NCI-H2107 (cell line): ENCODE measurements around the gene CCM2.
"Not testable (repeated sequence)": the region's sequence is repeated elsewhere in the genome, so short reads cannot be mapped to it uniquely, and the experiment has no call there.

Experiments used
- DNase-seq: peaks from one replicate; lab custom pipeline; 2025; lab: John Stamatoyannopoulos, UW

The CCM2 gene

DNA sequence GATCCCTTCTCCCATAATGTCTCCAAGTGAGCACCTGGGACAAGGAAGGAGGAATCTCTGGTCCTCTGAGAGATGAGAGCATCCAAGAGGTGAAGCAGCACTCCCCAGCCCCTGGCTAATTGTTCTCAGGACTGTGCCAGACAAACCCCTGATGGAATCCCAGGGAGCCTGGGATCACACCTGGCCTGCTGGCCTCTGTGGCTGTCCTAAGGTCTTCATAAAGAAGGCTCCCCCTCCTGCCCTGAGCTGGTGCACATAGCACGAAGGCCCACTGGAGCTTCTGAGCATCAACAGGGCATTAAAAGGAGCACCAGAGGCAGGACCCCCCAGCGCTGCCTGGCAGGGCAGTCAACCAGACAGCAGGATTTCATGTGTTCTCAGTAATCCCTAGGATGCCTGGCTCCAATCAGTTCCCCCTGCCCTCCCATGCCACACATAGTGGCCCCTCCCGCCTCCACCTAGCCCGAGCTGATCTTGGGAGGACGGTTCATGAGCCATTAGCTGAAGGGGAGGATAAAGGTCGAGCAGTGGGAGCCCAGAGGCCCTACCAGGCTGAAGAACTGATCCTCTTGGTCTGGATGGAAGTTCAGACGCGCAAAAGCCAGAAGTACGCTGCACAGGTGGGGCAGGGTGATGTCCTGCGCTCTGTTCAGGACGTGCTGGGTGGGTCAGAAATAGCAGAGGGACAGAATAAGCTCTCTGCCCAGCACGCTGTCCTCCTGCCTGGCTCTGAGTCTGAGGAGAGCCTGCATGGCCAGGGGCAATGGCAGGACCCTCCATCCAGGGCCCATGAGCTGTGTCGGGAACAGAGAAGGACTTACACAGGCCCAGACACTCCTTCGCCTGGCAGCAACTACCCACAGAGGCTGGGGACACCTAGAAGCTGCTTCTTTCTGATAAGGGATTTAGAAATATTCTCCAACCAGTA lies 103.0 kb downstream of the CCM2 start:
- DNase-seq, result no peak

GRCh38 chr7:45103958-45104843 lies 104.2 kb downstream of the CCM2 start:
- no peak for DNase-seq

DNA sequence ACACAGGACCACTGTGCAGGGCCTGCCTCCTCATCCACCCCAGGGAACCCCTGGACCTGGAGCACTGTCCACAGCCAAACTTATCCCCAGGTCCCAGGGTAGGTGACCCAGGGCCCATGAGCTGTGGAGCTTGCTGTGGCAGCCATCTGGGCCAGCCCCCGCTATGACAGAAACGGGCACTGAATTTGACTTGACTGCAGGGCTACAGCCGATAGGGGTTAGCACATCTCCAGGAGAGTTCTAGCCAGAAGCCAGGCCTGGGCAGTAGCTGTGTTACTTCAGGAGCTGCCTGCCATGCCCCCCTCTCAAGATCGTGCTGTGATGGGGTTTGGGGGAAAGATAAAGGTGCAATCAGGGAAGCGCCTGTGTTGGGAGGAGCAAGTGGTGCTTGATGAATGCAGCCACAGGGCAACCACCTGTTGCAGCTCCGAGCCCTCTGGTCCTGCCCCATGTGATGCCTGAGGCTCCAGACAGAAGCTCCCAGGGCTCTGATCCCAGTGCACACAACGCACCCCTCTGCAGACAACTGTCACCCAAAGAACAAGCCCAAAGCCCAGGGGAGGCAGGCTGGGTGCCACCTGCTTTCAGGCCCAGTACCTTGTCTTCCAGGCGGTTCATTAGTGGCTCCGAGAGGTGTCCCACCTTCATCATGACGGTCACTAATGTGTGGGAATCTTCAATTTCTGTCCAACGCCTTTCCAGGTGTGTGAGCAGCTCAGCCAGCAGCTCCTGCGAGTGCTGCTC lies 105.0 kb downstream of the CCM2 start:
- DNase-seq, result no peak

- no peak for DNase-seq
Observed at GRCh38 chr7:45105588-45106188, 105.7 kb downstream of the CCM2 start.

DNA sequence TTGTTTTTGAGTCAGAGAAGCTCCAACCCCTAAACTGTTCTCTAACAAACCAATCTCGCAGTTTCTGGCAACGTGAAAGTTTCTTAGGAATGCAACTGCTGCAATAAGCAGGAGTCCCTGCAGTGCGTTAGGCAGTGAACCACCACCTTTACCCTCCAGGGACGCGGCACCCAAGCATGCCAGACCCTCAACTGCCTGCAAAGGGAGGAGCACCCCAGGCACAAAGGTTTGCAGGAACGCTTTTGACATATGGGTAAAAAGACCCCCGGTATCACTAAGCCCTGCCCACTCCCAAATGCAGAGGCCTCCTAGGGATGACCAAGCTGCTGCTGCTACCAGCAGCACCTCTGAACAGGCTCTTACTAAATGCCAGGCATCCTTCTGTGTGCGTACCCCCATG lies 106.8 kb downstream of the CCM2 start:
- no peak for DNase-seq

- no peak for DNase-seq
Observed at GRCh38 chr7:45107356-45107755, 107.4 kb downstream of the CCM2 start.

GRCh38 chr7:45108863-45109262 lies 108.9 kb downstream of the CCM2 start:
- no peak for DNase-seq

- DNase-seq, result peak; percentile 95
Observed at GRCh38 chr7:45111298-45112223, 111.6 kb downstream of the CCM2 start, which contains the start of gene TBRG4. TBRG4 (minus strand) TSS chr7:45111697; CDS start chr7:45109237, 2,460 bp downstream.

DNA sequence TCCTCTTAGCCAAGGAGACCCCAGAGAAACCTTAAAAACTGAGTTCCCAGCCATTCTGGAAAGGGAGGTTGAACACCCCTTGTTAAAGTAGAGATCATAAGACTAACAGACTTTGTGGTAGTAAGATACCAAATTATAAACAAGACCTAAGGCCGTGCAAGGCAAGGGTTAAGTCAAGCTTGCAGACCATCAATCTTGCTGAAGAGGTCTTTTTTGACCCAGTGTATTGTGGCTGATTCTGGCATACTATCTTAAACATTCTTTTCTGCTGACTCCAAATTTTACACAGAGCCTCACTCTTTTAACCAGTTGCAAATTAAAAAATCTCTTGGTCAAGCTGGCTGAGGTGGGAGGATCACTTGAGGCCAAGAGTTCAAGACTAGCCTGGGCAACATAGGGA lies 112.6 kb downstream of the CCM2 start:
- DNase-seq, result no peak

DNA sequence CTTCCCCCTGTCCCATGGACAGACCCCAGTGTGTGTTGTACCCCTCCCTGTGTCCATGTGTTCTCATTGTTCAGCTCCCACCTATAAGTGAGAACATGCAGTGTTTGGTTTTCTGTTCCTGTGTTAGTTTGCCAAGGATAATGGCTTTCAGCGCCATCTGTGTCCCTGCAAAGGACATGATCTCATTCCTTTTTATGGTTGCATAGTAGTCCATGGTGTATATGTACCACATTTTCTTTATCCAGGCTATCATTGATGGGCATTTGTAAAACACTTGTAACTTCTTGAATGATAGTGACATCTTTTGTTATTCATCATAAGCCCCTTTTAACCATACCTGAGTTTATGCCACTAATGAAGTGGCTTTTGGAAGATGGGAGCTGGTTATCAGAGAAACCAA lies 114.3 kb downstream of the CCM2 start:
- not testable (repeated sequence) for DNase-seq

DNA sequence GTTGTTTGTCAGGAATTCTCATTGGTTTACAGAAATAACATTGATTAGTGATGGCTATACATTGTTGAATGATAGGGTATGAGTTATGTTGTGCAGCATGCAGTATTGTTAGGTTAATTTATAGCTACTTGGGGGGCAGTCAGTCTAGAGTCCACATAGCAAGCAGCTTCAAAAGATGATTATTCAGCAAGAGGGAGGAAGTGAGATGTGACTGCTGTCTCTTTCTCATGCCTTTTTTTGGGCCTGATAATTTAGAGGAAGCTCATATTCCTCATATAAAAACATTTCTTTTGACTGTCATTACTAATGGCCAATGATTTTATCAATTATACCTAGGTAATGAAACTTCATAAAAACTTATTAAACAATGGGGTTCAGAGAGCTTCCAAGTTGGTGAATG lies 114.9 kb downstream of the CCM2 start:
- DNase-seq, result no peak

GRCh38 chr7:45116048-45116447 lies 116.0 kb downstream of the CCM2 start:
- DNase-seq, result no peak

DNA sequence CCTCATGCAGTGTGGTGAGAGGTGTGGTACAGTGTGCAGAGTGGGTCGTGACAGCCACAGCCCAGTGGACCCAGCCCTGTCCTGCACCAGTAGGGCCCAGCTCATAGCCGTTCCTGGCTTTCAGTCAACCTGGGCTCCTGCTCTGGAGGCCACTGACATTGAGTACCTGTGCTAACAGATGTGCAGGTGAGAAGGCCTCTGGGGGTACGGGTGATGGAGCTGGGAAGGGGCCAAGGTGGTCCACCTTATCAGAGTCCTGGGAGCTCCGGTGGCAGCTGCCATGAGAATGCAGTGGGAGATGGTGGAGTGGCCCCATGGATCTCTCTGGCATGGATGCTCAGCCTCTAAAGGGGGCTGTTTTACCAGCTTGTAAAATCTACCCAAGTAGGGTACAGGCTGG lies 117.6 kb downstream of the CCM2 start:
- no peak for DNase-seq

DNA sequence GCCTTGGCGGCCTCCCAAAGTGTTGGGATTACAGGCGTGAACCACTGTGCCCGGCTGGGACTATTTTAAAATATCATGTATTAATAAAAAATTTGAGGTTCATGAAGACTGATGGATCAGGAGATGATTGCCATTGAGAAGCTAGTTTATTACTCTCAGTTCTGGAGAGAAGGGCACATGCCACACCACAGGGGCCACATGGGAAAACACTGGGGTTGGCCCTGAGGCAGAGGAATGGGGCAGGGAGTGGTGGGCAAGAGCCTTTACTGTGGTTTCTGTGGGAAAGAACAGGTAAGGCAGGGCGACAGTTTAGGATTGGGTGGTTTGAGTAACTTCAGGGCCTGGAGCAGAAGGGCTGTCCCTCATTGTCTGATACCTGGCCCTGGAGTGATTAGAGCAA lies 118.3 kb downstream of the CCM2 start:
- DNase-seq, result no peak

DNA sequence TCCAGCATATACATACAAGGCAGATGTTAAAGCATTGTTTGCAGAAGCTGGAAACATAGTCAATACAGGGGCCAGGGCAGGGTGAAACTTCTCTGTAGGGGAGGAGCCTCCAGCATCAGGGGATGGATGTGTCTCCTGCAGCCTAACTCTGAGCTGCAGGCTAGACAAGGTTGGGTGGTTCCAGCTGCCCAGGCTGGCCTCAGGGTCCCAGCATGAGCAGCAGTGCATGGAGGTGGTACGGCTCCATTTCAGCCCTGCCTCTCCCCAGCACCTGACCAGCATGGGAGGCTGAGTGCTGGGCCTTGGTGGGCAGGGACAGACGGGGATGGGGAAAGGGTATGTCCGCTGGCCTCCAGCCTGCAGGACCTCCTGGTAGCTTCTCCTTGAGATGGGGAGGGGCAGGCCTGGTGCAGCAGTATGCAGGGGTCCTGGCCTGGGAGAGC lies 118.9 kb downstream of the CCM2 start:
- no peak for DNase-seq

DNA sequence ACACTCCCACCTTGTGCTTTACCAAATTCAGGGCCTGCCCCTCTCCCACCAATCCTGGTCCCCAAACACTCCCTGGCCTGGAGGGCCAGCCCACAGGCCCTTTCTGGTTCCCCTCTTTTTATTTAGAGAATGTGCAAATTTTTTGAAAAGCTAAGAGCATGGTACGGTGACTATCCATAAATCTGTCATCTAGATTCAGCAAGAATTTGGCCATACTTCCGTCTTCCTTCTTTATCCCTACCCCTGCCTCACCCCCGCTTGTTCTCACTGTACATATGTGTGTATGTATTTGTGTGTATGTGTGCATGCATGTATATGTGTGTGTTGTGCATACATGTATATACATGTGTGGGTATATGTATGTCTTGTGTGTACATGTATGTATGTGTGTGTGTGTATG lies 119.5 kb downstream of the CCM2 start:
- no peak for DNase-seq

DNA sequence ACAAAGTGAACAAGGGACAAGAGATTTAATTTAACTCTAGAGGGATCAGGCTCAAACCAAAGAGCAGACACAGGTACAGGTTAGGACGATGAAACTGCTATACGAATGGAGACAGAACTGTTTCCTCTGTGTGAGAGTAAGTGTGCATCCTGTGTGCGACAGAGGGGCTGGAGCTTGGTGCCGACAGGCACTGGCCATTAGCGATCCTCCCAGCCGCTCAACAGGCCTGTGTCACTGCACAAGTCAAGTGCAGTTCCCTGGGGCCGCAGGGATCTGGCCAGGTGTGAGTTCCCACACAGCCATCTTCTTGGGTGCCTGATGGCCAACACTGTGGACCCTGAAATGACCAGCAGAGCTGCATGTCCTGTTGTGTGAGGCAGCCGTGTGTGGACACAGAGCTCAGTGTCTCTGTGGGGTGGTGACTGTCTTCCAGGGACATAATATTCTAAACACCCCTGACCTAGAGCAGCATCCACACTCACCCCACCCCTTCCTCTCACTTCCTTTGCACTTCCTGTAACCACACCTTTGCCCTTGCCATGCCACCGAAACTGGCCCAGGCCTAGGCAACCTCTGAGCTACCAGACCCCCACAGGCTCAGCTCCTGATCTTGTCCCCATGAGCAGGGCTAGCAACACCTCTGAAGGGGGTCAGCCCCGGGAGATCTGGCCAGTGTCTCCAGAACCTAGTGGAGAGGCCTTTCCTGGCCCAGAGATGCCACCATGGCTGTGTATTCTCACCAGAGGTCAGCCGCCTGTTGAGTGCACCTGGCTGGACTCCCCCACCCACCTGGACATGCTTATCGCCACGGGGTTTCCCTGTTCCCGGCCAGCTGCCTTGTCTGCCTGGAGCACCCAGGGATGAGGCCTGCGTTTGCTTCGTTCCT lies 123.2 kb downstream of the CCM2 start:
- no peak for DNase-seq

- DNase-seq, result no peak
Observed at GRCh38 chr7:45123913-45124710, 124.1 kb downstream of the CCM2 start.
